Measurements from ENCODE around the gene VN1R5. TPM values are rescaled to one million over a fixed set of nuclear protein-coding genes. Genes with fewer than 3 reads are reported as not detected.

The VN1R5 gene
- total RNA-seq, 1 experiment from 2014 or later: not detected

DNA sequence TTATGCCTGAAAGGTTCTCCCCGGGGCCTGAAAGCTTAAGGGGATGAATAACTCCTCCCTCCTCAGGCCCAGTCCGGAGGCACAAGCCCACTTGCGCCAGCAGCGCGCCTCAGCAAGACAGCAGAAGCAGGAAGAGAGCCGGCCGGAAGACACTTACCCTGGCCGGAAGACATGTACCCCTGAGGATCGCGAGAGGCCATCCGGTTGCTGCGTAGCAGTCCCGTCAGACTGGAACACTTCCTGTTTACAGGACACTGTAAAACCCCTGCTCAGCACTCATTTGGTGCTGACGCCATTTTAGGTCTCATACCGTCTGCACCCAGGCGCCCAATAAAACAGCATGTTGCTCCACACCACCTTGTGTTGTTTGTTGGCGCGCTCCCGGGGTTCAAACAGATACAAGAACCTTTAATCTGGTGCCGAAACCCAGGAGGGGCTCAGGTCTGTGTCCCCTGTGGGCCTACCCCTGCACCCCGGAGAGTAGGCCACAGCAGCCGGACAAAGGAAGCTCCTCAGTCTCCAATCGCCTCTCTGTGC lies 30.3 kb downstream of the VN1R5 start:
- DNase-seq (ENCODE audit: low read depth, low spot score) (no peak), ATAC-seq (no peak)
- H3K79me2 ChIP-seq (ENCODE audit: insufficient read depth, low read length): no peaks in the 10 kb centered on the region
- no peaks in the 10 kb centered on the region for H3K9me2 ChIP-seq (ENCODE audit: insufficient read depth)
- no peaks in the 10 kb centered on the region for H3K36me3 ChIP-seq (ENCODE audit: control insufficient read depth in 1 of 2, insufficient read depth in 2 of 2, low read length in 2 of 2)
- no peaks in the 10 kb centered on the region for H3K27me3 ChIP-seq (ENCODE audit: insufficient read depth, low read length)
- H2AFZ ChIP-seq (ENCODE audit: low read depth, low read length, poor library complexity, severe bottlenecking): no peak overlapping the region
- H3K9ac ChIP-seq (ENCODE audit: low read length): no peak overlapping the region
- ChIA-PET CTCF (no interaction called here), POLR2A (no interaction called here), RAD21 (ENCODE audit: low non-redundant PET in 1 of 2, low total read pairs in 2 of 2, uncharacterized antibody in 2 of 2, unreplicated experiment in 2 of 2) (no interaction called here)
- intact Hi-C loops (cut with micrococcal nuclease): no loop called here
- no peaks in the 10 kb centered on the region for H3K4me1 ChIP-seq (ENCODE audit: control insufficient read depth in 1 of 2, insufficient read depth in 2 of 2, low read length in 2 of 2)
- H3K9me3 ChIP-seq (ENCODE audit: control insufficient read depth in 1 of 2, insufficient read depth in 1 of 2, low read depth in 1 of 2, low read length in 2 of 2): no peaks in the 10 kb centered on the region
- H4K20me1 ChIP-seq (ENCODE audit: insufficient read depth): no peaks in the 10 kb centered on the region
- TF ChIP-seq FOSL1 (IDR thresholded peaks at IDR 0.05; ENCODE audit: low read depth): no peak
- TF ChIP-seq, protein P1, sequence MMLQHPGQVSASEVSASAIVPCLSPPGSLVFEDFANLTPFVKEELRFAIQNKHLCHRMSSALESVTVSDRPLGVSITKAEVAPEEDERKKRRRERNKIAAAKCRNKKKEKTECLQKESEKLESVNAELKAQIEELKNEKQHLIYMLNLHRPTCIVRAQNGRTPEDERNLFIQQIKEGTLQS (IDR thresholded peaks at IDR 0.05): no peak
- TF ChIP-seq, protein P2, sequence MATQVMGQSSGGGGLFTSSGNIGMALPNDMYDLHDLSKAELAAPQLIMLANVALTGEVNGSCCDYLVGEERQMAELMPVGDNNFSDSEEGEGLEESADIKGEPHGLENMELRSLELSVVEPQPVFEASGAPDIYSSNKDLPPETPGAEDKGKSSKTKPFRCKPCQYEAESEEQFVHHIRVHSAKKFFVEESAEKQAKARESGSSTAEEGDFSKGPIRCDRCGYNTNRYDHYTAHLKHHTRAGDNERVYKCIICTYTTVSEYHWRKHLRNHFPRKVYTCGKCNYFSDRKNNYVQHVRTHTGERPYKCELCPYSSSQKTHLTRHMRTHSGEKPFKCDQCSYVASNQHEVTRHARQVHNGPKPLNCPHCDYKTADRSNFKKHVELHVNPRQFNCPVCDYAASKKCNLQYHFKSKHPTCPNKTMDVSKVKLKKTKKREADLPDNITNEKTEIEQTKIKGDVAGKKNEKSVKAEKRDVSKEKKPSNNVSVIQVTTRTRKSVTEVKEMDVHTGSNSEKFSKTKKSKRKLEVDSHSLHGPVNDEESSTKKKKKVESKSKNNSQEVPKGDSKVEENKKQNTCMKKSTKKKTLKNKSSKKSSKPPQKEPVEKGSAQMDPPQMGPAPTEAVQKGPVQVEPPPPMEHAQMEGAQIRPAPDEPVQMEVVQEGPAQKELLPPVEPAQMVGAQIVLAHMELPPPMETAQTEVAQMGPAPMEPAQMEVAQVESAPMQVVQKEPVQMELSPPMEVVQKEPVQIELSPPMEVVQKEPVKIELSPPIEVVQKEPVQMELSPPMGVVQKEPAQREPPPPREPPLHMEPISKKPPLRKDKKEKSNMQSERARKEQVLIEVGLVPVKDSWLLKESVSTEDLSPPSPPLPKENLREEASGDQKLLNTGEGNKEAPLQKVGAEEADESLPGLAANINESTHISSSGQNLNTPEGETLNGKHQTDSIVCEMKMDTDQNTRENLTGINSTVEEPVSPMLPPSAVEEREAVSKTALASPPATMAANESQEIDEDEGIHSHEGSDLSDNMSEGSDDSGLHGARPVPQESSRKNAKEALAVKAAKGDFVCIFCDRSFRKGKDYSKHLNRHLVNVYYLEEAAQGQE (IDR thresholded peaks at IDR 0.05; ENCODE audit: low read depth): no peak
- TF ChIP-seq, protein P3, sequence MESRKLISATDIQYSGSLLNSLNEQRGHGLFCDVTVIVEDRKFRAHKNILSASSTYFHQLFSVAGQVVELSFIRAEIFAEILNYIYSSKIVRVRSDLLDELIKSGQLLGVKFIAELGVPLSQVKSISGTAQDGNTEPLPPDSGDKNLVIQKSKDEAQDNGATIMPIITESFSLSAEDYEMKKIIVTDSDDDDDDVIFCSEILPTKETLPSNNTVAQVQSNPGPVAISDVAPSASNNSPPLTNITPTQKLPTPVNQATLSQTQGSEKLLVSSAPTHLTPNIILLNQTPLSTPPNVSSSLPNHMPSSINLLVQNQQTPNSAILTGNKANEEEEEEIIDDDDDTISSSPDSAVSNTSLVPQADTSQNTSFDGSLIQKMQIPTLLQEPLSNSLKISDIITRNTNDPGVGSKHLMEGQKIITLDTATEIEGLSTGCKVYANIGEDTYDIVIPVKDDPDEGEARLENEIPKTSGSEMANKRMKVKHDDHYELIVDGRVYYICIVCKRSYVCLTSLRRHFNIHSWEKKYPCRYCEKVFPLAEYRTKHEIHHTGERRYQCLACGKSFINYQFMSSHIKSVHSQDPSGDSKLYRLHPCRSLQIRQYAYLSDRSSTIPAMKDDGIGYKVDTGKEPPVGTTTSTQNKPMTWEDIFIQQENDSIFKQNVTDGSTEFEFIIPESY (IDR thresholded peaks at IDR 0.05; ENCODE audit: extremely low read depth, insufficient replicate concordance, low read length): no peak
- no peak for TF ChIP-seq YY1 (IDR thresholded peaks at IDR 0.05; ENCODE audit: extremely low read depth, insufficient replicate concordance, low read depth, low read length)
- no peak for TF ChIP-seq EGR1 (IDR thresholded peaks at IDR 0.05; ENCODE audit: low read depth)
- no peak for TF ChIP-seq POLR2AphosphoS5 (IDR thresholded peaks at IDR 0.05; ENCODE audit: low read depth, low read length)
- no peak for TF ChIP-seq CEBPB (IDR thresholded peaks at IDR 0.05; ENCODE audit: low read depth)
- TF ChIP-seq, protein P4, sequence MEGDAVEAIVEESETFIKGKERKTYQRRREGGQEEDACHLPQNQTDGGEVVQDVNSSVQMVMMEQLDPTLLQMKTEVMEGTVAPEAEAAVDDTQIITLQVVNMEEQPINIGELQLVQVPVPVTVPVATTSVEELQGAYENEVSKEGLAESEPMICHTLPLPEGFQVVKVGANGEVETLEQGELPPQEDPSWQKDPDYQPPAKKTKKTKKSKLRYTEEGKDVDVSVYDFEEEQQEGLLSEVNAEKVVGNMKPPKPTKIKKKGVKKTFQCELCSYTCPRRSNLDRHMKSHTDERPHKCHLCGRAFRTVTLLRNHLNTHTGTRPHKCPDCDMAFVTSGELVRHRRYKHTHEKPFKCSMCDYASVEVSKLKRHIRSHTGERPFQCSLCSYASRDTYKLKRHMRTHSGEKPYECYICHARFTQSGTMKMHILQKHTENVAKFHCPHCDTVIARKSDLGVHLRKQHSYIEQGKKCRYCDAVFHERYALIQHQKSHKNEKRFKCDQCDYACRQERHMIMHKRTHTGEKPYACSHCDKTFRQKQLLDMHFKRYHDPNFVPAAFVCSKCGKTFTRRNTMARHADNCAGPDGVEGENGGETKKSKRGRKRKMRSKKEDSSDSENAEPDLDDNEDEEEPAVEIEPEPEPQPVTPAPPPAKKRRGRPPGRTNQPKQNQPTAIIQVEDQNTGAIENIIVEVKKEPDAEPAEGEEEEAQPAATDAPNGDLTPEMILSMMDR (IDR thresholded peaks at IDR 0.05 in 2 of 3, conservative IDR thresholded peaks at IDR 0.05 in 1 of 3; ENCODE audit: borderline replicate concordance in 1 of 3, insufficient read depth in 1 of 3, low read depth in 2 of 3, low read length in 2 of 3): no peak
- no peak for TF ChIP-seq ZNF274 (IDR thresholded peaks at IDR 0.05; ENCODE audit: low read depth, low read length)
- TF ChIP-seq ZFX (IDR thresholded peaks at IDR 0.05): no peak
- TF ChIP-seq JUND (IDR thresholded peaks at IDR 0.05): no peak
- no peak for TF ChIP-seq RAD21 (IDR thresholded peaks at IDR 0.05; ENCODE audit: low read depth)
- TF ChIP-seq SIN3A (IDR thresholded peaks at IDR 0.05; ENCODE audit: low read depth): no peak
- no peak for TF ChIP-seq ELF1 (IDR thresholded peaks at IDR 0.05; ENCODE audit: borderline replicate concordance, low read depth)
- no peak for TF ChIP-seq EZH2phosphoT487 (IDR thresholded peaks at IDR 0.05; ENCODE audit: borderline replicate concordance)
- no peak for TF ChIP-seq SP1 (IDR thresholded peaks at IDR 0.05; ENCODE audit: low read depth)
- TF ChIP-seq, protein P5, sequence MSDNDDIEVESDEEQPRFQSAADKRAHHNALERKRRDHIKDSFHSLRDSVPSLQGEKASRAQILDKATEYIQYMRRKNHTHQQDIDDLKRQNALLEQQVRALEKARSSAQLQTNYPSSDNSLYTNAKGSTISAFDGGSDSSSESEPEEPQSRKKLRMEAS (IDR thresholded peaks at IDR 0.05): no peak
- no peak for TF ChIP-seq CBX3 (IDR thresholded peaks at IDR 0.05; ENCODE audit: low read depth)
- no peak overlapping the region for H3K4me3 ChIP-seq (replicated peaks in 1 of 2; ENCODE audit: low read depth in 1 of 2, low read length in 2 of 2)
- H3K4me2 ChIP-seq (ENCODE audit: low read length): no peak overlapping the region
- H3K27ac ChIP-seq (ENCODE audit: low read depth, low read length): no peak overlapping the region
- BruUV-seq (replicated peaks): no TSS peak
